ENCODE data around the gene RNF207.
A peak's percentile ranks its signal among the peaks of the same experiment; 100 is the strongest.

RNF207 gene

DNA sequence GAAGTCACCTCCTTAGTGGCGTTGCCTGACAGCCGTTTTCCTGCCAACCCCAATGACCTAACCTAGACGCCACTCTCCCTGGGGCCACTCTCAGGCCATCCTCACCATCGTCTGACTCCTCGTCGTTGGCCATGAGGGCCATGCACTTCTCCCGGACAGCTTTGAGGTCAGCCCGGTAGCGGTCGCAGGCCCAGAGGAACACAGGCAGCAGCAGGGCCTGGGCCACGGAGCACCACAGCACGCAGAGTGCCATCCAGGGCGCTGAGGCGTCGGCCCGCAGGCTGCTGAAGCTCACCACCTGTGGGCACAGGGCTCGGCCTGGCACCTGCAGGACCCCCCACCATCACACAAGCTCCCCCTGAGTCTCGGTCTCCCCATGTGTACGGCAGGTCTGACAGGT is 45.3 kb downstream of the RNF207 start:
- no peak for DNase-seq

DNA sequence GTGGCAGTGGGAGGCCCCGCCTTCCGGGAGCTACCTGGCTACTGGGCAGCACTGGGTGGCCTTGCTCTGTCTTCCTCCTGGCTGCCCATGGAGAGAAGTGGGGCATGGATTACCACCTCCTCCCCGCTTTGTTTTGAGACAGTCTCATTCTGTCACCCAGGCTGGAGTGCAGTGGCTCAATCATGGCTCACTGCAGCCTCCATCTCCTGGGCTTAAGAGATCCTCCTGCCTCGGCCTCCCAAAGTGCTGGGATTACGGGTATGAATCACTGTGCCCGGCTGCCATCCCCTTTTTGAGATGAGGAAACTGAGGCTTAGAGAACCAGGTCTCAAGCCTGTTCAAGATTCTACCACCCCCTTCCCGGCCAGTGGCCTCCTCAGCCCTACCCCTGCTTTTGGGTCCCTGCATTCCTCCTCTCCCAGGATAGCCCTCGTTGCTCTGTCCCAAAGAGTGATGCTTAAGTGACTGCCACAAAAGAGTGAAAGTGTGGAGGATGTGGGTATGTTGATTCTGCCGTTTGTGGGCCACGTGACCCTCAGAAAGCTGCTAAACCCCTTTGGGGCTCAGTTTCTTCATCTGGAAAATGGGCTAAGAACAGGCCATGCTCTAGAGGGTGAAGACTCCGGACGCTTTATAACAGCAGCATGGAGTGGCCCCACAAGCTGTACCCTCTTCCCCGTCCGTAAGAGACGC is 45.9 kb downstream of the RNF207 start:
- no peak for DNase-seq

DNA sequence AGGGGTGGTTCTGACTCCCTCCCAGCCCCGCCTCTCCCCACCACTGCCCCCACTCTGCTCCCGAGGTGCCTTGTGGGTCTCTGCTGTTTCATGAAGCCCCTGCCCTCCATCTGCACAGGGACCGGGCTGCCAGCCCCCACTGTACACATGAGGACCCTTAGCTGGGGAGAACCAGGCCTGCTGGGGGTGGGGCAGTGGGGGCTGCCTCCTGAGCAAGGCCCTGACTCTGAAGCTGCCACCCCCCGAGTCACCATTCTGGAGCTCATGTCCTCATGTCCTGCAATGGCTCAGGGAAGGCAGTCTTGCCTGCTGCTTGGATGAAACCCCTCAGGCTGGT is 46.4 kb downstream of the RNF207 start:
- DNase-seq, result no peak

DNA sequence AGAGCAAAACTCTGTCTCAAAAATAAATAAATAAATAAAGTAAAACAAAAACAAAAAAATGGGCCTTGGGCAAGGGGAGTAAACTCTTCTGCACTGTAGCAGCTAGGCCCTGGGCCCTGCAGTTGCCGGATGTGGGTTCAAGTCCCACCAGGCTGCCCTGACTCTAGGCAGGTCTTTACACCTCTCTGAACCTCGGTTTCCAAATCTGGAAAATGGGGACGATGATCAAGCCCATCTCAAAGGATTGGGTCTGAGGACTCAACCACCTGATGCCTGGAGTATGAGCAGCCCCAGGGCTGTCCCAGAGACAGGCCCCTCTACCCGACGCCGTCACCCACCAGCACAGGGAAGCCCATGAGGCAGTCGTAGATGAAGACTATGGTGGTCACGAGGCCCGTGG is 47.5 kb downstream of the RNF207 start:
- no peak for DNase-seq

DNA sequence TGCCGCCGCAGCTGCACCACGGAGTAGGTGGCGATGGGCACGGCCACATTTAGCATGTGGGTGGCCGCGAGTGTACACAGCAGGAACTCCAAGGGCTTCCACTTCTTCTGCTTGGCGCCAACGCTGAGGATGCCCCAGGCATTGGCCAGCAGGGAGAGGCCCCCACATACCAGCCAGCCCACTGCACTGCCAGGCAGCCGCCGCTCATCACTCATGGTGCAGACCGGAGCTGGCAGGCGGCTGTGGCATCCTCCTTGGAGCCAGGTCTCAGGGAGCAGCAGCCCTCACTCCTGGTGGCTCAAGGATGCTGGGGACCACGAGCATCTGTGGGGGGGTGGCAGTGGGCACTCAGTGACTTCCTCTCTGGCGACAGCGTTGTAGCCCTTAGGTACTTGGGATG is 48.8 kb downstream of the RNF207 start:
- no peak for DNase-seq

DNA sequence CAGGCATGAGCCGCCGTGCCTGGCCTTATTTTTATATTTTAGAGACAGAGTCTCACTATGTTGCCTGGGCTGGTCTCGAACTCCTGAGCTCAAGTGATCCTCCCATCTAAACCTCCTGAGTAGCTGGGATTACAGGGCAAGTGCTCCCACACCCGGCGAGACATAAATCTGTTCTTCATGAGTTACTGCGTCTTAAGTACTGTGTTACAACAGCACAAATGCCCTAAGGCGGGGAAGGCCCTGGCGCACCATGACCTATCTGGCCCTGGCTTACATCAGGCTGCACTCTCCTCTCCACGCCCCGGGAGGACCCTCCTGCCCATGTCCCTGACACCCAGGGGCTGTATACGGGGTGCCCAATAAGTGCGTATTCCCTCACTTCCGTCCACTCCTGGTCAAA is 50.7 kb downstream of the RNF207 start:
- DNase-seq, result no peak

DNA sequence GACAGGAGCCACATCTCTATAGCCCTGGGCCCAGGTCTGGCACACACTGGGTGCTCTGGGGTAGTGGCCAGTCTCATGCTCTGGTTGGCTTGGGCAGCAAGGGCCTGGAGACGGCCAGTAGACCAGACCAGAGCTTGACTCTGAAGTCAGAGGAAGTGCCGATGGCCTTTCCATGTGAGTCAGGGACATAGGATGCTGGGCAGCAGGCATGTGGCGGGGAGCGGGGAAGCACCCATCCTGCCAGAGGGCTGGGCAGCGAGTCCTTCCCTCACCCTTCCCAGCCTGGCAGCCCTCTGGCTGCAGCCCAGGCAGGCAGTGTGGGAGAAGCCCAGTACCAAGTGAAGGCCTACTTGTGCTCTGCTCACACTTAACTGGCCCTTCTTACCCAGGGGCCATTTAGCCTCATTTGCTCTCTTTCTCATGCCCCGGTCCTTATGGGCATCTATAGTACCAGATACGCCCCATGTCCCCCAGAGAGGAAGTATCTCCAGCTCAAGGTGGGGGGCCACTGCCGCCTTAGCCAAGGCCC is 51.7 kb downstream of the RNF207 start:
- DNase-seq, result no peak

DNA sequence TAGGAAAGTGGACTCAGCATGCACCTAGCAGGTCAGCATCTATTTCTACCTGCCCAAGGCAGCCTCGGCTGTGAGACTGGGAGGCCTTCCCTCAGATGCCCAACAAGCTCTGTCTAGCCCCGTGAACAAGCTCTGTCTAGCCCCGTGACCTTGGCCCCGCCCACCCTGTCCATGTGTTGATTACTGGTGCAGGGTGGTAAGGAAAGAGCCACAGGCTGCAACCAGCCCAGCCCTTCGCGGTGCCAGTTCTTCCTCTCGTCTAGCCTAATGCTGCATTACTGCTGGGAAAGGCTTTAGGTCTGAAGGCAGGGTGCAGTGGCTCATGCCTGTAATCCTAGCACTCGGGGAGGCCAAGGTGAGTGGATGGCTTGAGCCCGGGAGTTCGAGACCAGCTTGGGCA is 52.8 kb downstream of the RNF207 start:
- DNase-seq, result no peak

DNA sequence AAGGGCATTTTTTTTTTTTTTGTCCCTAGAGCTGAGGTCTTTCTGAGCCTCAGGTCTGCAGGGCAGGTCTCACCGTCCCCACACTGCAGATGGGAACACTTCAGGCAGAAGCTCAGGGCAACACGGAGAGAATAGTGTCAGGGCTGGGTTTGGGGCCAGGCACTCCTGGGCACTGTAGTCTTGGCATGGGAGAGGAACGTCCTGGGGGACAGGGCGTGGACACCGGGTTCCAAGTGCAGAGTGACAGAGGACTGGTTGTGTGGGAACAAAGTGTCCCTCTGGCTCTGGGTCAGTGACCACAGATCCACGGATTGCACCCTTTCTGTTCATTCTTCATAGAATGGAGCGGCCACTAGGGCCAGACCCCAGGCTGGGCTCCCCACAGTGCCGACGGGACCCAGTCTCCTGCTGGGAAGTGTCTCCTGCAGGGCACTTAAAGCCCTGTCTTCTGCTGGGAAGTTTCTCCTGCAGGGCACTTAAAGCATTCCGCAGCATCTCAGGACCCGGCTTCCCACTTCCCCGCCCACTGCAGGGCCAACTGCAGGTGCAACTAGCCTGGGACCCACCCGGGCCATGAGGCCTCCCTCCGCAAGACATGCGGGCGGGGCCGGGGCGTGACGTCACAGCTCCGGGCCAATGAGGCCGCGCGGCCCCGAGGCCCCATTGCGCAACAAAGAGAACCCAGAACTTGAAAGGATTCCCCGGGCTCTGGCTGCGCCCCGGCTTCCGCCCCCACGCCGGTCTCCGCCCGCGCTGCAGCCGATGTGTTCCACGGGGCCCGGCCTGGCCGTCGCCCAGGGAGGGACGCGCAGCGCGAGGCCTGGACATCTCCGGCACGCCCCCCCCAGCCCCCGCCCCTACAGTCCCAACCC is 53.8 kb downstream of the RNF207 start:
- DNase-seq, result peak; percentile 46 to 83 (median 72)

DNA sequence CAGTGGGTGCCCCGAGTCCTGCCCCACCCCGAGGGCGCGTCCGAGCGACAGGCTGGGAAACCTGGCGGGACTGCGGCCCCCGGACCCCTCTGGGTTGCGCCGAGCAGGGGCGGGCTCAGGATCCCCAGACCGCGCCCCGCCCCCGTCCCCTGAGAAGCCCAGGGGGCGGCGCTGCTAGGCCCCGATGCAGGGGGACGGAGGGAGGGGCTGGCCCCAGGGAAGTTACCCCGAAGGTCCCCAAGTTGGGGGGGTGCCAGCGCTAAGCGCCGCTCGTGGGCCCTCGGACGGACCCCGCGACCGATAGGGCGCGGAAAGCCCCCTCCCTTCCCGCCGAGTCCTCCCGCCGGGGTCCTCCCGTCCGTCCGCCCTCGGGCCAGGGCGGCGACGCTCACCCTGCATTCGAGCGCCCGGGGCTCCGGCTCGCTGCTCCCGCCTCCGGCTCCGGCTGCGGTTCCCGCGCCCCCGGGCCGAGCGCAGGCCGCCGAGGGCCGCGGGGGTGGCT is 54.6 kb downstream of the RNF207 start:
- DNase-seq, result no peak

DNA sequence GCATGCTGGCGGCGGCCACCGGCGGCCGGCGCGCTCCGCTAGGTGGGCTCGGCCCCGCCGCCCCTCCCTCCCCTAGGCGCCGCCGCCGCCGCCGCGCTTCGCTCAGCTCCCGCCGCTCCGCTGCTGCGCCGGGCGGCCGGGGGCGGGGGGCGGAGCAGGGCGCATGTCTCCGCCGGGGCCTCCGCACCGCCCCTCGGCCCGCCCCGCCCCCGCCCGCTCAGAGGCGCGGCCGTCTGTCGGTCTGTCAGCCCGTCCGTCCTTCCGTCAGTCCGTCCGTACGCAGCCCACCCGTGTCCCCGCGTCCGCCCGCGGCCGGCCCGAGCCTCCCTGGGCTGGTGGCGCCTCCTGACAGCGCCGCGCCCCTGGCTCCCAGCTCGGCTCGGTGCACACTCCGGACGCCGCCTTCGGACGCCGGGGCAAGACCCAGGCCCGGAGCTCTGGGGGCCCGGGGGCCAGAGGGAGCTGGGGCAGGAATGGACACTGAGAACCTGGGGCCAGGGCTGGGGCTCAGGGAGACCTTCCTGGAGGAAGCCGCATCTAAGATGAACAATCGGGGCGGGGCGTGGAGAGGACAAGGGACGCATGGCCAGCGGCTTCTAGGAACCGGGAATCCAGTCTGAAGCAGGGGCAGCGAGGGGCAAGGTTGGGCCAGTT is 55.2 kb downstream of the RNF207 start, which contains the start of gene GPR153:
TSS of gene GPR153 (minus strand) at position 138 of the 654 bp plus-strand sequence. CDS start 6,193 bp downstream, outside the sequence.
- peak in 3 of 5 experiments; percentile 19 to 55 (median 25) for DNase-seq

DNA sequence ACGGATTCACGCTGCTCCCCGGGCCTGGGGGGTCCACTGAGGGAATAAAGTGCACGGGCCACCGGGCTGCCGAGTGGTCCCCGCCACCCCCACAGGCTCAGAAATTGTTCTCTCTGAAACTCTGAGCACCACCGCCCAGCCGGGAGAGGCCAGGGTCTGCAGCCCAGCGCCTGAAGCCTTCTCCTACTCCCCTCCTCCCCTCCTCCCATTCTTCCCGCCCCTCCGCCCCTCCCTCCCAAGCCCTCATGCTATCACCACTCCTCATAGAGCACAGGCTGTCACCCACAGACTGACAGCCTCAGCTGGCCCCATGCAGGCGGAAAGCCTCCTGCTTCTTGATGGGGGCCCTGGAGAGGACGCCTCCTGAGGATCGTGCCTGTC is 55.7 kb downstream of the RNF207 start:
- DNase-seq, result no peak

DNA sequence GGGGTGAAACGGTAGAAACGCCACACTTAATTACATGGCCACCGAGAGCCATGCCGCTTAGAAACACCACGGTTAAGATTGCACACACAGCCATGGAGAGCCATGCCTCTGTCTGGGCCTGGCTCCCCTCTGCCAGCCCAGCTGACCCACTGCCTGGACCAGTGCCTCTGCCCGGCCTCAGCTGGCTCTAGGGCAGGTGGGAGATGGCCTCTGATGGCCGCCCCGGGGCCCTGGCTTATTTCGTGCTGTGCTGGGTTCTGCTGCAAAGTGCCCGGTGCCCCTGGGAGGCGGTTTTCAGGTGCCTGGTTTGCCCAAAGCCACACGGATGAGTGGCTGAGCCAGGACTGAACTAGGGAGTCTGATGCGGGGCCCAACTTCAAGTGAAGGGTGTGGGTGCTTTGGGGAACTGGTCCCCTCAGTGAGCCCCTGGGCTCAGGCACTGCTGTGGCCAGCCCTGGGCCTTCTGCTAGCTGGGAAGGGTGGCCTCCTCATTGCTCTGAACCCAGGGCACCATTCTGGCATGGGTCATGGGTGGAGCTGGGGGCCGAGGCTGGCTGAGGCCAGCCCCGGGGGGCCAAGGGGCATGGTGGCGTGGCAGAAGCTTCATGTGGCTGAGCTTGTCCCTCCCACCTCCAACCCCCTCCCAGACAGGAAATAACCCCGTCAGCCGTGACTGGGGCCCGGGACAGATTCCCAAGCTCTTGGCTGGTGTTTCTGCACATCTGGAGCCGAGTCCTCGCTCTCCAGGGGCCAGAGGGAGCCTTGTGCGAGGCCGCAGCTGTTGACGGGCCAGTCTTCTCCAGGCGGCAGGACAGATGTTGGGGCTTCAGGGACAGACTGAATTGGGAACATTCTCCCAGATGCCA is 56.9 kb downstream of the RNF207 start:
- DNase-seq, result no peak

DNA sequence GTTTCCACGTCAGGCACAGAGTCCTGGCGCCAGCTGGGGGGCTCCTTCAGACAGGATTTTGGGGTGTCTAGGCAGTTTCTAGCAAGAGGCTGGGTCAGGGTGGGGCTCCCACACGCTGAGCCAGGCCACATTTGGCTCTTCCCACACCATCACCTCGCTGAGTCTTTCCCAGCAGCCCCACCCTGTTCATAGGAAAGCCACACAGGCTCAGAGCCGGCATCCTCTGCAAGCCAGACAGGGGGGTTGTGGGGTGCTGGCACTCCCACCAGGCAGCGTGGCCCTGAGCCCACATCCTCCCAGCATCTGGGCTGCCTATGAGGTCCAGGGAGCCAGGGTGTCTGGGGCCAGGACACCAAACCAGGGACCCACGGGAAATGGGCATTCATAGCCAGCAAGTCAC is 57.8 kb downstream of the RNF207 start:
- no peak for DNase-seq

DNA sequence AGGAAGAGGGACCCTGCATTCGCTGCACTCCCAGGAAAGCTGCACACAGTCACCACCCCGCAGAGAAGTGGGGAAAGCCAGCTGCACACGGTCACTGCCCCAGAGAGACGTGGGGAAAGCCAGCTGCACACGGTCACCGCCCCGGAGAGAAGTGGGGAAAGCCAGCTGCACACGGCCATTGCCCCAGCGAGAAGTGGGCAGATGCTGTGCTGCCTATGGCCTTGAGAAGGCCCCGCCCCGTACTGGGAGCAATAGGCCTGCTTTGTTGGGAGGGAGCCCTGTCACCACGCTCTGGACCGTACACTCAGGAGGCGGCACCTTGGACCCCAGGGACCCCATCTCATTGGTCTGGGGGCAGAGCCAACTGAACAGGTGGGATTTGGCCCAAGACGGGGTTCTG is 59.2 kb downstream of the RNF207 start:
- no peak for DNase-seq

DNA sequence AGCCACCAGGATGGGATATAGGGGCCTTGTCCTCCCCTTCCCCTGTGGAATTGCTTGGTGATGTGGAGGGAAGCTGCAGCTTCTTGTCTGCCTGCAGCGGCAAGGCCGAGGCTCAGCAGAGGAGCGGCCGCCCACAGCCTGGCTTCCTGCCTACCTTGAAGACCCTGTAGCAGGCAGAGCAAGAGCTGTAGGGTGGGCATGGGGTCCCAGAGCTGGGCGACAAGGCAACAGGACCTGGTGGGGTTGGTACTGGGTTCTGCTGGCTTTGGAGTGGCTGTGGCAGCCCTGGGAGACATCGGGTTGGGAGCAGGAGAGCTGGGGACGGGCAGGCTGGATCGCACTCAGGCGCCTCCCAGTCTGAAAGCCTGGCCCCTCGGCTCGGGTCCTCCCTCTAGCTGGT is 60.7 kb downstream of the RNF207 start:
- DNase-seq, result no peak

DNA sequence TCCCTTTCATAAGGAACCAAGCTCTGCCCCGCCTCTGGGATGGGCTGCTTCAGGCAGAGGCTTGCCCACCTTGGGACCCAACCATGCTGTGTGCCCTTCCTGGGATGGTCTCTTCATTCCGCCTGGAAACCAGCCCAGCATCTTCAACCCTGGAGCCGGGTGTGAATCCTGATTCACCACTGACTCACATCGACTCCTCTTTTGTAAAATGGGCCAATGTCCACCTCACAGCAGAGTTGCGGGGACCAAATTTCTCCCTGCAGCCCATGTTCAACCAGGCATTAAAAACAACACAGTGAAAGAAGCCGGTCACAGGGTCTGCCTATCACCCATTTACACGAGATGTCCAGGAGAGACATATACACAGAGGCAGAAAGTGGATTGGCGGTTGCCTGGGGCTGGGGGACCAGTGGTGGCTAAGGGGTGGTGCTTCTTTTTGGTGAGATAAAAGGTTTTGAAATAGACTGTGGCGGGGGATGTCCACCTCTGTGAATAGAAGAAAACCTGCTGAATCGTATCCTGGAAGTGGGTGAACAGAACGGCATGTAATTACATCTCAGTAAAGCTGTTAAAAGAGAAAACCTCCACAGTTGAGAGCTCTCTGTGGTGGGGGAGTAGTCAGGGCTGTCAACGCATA is 61.9 kb downstream of the RNF207 start:
- no peak for DNase-seq

DNA sequence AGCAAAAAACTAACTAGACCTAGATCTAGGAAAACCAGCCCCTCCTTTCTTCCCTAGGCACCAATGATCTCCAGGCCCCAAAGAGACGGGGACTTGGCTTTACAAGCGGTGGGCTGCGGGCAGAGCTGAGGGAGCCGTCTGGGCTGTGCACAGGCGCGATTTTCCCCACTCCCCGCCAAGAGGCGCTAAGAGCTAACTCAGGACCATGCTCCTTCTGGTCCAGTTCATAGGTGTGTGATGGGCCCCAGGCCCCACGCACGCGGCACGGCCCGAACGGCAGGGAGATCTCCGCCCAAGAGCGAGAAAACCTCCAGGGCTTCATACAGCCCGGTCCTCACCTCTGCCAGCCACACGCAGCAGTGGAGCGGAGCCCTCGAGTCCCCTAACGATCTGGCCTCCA is 62.5 kb downstream of the RNF207 start:
- no peak for DNase-seq

DNA sequence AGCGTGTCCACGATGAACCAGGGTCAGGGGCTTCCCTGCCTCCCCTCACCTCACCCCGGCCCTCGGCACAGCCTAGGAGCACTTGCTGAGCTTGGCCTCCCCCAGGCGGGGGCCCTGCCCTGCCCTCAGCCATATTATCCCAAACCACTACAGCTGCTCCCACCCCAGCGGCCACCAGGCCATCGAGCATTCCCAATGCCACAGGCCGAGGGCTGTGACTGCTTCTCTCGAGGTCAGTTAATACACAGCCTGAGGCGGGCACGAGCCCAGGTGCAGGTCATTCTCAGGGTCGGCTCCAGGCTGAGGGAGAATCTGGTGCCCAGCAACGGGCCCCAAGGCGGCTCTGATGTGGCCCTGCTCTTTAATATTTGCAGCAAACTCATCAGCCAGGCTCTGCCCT is 63.4 kb downstream of the RNF207 start:
- DNase-seq, result no peak

DNA sequence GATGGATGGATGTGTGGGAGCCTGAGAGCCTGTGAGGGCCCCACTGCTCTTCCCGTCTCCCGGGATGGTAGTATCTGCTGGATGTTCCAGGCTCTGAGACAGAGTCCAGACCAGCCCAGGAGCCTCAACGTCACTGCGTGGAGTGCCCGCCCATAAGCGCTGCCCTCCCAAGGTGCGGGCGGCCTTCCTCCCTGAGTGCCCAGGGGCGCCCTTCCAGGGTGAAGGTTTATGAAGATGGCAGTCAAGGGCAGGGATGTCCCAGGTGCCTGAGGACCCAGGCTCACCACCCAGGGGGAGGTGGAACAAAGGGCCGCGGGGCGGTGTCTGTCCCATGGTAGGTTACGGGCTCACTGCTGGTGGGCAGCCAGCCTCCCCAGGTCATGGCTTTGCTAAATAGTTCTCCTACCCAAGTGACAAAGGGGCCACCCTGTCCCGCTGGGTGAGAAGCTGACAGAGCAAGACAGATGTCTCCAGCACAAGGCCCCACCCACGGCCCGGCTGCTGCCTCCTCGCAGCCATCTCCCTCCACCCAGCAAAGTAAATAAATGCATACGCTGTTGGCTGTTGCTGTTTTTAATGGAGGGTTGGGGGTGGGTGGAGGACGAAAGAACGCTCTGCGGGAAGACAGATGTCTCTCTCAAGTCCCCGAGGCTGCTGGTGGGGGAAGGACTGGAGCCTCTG is 63.9 kb downstream of the RNF207 start:
- DNase-seq, result no peak

DNA sequence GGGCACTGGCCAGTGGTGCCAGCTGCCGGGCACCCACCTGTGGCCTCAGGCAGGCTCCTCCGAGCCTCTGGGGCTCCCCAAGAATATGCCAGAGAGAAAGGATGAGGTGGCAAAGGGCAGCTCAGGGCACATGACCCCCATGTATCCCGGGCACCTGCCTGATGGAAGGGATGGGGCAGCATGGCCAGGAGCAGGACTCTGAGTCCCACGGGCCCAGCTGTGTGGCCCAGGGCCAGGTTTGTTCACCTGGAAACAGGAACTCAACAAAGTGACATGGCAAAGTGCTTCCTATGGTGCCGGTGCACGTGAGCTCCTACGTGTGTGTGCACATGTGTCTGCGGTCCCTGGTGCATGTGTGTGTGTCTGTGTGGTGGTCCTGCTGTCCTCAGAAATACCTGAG is 64.5 kb downstream of the RNF207 start:
- DNase-seq, result no peak

Data from T-helper 2 cell (primary cell).